Activated CD4-positive, alpha-beta T cell treated with anti-CD3 and anti-CD28 coated beads, Interleukin-2, amount 10 ng/mL, durations not matched to agents 7 days and 5 days (primary cell): ENCODE data around the gene CORO2B. TPM values are rescaled to one million over a fixed set of nuclear protein-coding genes. Genes with fewer than 3 reads are reported as not detected.

Experiments used
- CTCF ChIA-PET: fragments of 350-600 bp; sonication (Branson Sonifier 250); formaldehyde crosslinking; loops from one replicate; lab custom pipeline; 2021; ENCODE audit warnings: antibody characterized with exemption; lab: Charles Lee
- POLR2A ChIA-PET: fragments of 350-600 bp; sonication (Branson Sonifier 250); formaldehyde crosslinking; loops from one replicate; lab custom pipeline; 2021; ENCODE audit warnings: antibody characterized with exemption; lab: Charles Lee
- DNase-seq: peaks from one replicate; pipeline ENCODE4 v3.0.0-alpha.2; 2020
- H3K27ac Mint-ChIP-seq: one replicate; pipeline ENCODE4 v1.8.0; 2021; ENCODE audit warnings: mild to moderate bottlenecking, moderate library complexity, mixed read lengths
- H3K27me3 Mint-ChIP-seq: one replicate; pipeline ENCODE4 v1.8.0; 2021; ENCODE audit warnings: mixed read lengths
- H3K36me3 Mint-ChIP-seq: one replicate; pipeline ENCODE4 v1.8.0; 2021; ENCODE audit warnings: low read depth, mixed read lengths
- H3K4me1 Mint-ChIP-seq: one replicate; pipeline ENCODE4 v1.8.0; 2021; ENCODE audit warnings: mixed read lengths
- H3K4me3 Mint-ChIP-seq: one replicate; pipeline ENCODE4 v1.8.0; 2021; ENCODE audit warnings: mild to moderate bottlenecking, moderate library complexity, mixed read lengths
- H3K9me3 Mint-ChIP-seq: one replicate; pipeline ENCODE4 v1.8.0; 2021; ENCODE audit warnings: mixed read lengths
- total RNA-seq, 2 experiments: library from RNA; stranded (reverse); gene quantifications; one replicate each; pipeline ENCODE4 v1.2.3, GENCODE V29; 2021

The CORO2B gene
- total RNA-seq, 2 experiments from 2014 or later: not detected

GRCh38 chr15:68711406-68711805 lies 132.6 kb downstream of the CORO2B start:
- CTCF ChIA-PET: no interaction called here
- H3K27ac Mint-ChIP-seq: no peak overlapping the region
- DNase-seq: no peak
- peaks cover 2% of the 10 kb centered on the region for H3K27me3 Mint-ChIP-seq
- POLR2A ChIA-PET: no interaction called here
- H3K36me3 Mint-ChIP-seq: no peaks in the 10 kb centered on the region
- H3K4me3 Mint-ChIP-seq: no peak overlapping the region
- no peaks in the 10 kb centered on the region for H3K9me3 Mint-ChIP-seq
- H3K4me1 Mint-ChIP-seq: no peaks in the 10 kb centered on the region

DNA sequence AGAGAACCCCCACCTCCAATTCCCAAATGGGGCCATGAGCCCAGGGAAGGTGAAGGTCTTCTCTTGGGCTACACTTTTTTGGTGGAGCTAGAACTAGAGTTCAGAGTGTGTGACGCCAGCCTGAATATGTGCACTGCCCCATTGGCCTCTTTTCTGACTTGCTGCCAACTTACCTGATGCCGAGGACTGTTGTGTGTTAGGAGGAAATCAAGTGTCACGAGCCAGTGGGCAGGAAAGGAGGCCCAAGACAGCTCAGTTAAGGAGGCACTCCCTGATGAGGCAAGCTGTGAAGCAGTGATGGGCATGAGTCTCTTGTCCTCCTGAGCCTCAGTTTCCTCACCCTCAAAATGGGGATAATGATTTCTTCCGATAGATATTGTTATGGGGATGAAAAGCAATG lies 134.1 kb downstream of the CORO2B start:
- no peaks in the 10 kb centered on the region for H3K36me3 Mint-ChIP-seq
- H3K27me3 Mint-ChIP-seq: peaks cover 9% of the 10 kb centered on the region
- DNase-seq: no peak
- no peak overlapping the region for H3K27ac Mint-ChIP-seq
- H3K9me3 Mint-ChIP-seq: no peaks in the 10 kb centered on the region
- ChIA-PET CTCF (no interaction called here), POLR2A (no interaction called here)
- H3K4me1 Mint-ChIP-seq: no peaks in the 10 kb centered on the region
- no peak overlapping the region for H3K4me3 Mint-ChIP-seq

DNA sequence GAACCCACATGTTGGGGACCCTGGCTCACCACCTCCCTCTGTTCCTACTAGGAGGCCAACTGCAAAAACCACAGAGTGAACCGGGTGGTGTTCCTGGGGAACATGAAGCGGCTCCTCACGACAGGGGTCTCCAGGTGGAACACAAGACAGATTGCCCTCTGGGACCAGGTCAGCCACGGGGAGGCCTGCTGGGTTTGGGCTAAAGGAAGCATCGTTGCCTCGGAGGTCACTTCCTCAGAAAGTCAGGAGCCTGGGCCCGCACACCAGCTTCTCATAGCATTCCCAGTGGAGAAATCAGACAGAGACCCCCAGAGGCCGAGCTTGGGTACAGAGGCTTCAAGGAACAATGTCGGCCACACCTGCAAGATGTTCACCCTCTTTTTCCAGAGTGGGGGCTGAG lies 135.1 kb downstream of the CORO2B start:
- no peak for DNase-seq
- no peak overlapping the region for H3K27ac Mint-ChIP-seq
- ChIA-PET CTCF (no interaction called here), POLR2A (no interaction called here)
- H3K9me3 Mint-ChIP-seq: no peaks in the 10 kb centered on the region
- no peaks in the 10 kb centered on the region for H3K4me1 Mint-ChIP-seq
- no peak overlapping the region for H3K4me3 Mint-ChIP-seq
- no peaks in the 10 kb centered on the region for H3K36me3 Mint-ChIP-seq
- H3K27me3 Mint-ChIP-seq: peaks cover 9% of the 10 kb centered on the region

DNA sequence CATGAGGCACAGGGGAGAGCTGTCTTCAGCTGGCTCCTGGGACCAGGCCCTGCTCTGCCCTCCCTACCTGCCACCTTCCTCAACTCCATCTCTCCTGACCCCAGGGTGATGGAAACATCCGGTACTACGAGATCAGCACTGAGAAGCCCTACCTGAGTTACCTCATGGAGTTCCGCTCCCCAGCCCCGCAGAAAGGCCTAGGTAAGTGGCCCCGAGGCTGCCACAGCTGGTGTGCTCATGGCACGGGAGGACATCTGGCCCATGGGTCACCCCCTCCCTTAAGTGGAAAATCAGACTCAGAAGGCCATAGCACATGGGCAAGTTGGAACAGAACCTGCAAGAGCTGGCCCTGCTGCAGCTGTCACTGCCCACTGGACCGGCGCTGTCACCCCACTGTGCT lies 136.3 kb downstream of the CORO2B start:
- peaks cover 7% of the 10 kb centered on the region for H3K27me3 Mint-ChIP-seq
- no peak for DNase-seq
- no peaks in the 10 kb centered on the region for H3K36me3 Mint-ChIP-seq
- H3K4me3 Mint-ChIP-seq: no peak overlapping the region
- H3K9me3 Mint-ChIP-seq: no peaks in the 10 kb centered on the region
- no peak overlapping the region for H3K27ac Mint-ChIP-seq
- CTCF ChIA-PET: no interaction called here
- POLR2A ChIA-PET: no interaction called here
- no peaks in the 10 kb centered on the region for H3K4me1 Mint-ChIP-seq

DNA sequence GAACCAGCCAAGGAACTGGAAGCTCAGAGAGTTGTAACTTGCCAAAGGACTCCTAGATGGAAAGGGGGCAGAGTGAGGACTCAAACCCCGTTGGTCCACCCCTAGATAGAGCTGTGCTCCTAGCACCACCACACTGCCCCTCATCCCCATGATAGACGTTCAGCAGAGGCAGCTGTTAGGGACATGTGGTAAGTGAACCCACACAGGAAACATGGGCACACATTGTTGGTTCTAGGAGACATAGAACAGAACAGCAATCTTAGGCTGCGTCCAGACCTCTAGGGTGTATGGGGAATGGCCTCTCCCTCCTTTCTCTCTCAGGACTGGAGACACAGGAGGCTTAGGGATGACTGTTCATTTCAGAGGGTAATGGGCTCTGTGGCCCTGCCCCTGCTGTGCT lies 139.2 kb downstream of the CORO2B start:
- H3K9me3 Mint-ChIP-seq: no peaks in the 10 kb centered on the region
- DNase-seq: no peak
- peaks cover 7% of the 10 kb centered on the region for H3K27me3 Mint-ChIP-seq
- ChIA-PET CTCF (interaction anchor here (0.8 kb wide), 1 partner anchor 14 kb away, joined by 4 read pairs; no protein-coding TSS in a partner anchor), POLR2A (no interaction called here)
- H3K36me3 Mint-ChIP-seq: no peaks in the 10 kb centered on the region
- H3K4me3 Mint-ChIP-seq: no peak overlapping the region
- H3K27ac Mint-ChIP-seq: no peak overlapping the region
- no peaks in the 10 kb centered on the region for H3K4me1 Mint-ChIP-seq

DNA sequence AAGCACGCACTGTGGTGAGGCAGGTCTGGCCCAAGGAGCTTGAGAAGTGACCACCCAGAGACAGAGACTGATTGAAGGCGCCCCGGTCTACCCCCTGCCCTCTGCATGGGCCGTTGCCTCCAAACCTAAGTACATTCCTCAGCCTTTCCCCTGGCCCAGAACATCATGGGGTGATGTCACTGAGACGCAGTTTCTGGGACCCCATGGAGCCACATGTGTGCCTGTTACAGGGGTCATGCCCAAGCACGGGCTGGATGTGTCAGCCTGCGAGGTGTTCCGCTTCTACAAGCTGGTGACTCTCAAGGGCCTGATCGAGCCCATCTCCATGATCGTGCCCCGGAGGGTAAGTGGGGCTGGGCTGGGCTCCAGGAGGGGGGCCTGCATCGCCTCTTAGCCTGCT lies 139.7 kb downstream of the CORO2B start:
- no peak overlapping the region for H3K27ac Mint-ChIP-seq
- POLR2A ChIA-PET: no interaction called here
- CTCF ChIA-PET: no interaction called here
- H3K4me3 Mint-ChIP-seq: no peak overlapping the region
- H3K4me1 Mint-ChIP-seq: no peaks in the 10 kb centered on the region
- DNase-seq: no peak
- peaks cover 7% of the 10 kb centered on the region for H3K27me3 Mint-ChIP-seq
- no peaks in the 10 kb centered on the region for H3K36me3 Mint-ChIP-seq
- no peaks in the 10 kb centered on the region for H3K9me3 Mint-ChIP-seq

GRCh38 chr15:68719051-68719450 lies 140.3 kb downstream of the CORO2B start:
- no peak for DNase-seq
- no peaks in the 10 kb centered on the region for H3K36me3 Mint-ChIP-seq
- CTCF ChIA-PET: interaction anchor here (0.6 kb wide), 1 partner anchor 174 kb away, joined by 3 read pairs; no protein-coding TSS in a partner anchor
- no peak overlapping the region for H3K4me3 Mint-ChIP-seq
- no peaks in the 10 kb centered on the region for H3K9me3 Mint-ChIP-seq
- no peak overlapping the region for H3K27ac Mint-ChIP-seq
- H3K27me3 Mint-ChIP-seq: peaks cover 7% of the 10 kb centered on the region
- H3K4me1 Mint-ChIP-seq: no peaks in the 10 kb centered on the region
- POLR2A ChIA-PET: no interaction called here

GRCh38 chr15:68719672-68720071 lies 140.9 kb downstream of the CORO2B start:
- DNase-seq: no peak
- no peaks in the 10 kb centered on the region for H3K4me1 Mint-ChIP-seq
- CTCF ChIA-PET: interaction anchor here (0.6 to 1.2 kb wide), 2 partner anchors 16 to 173 kb away, joined by 3 to 4 read pairs; no protein-coding TSS in a partner anchor
- H3K36me3 Mint-ChIP-seq: no peaks in the 10 kb centered on the region
- POLR2A ChIA-PET: no interaction called here
- H3K4me3 Mint-ChIP-seq: no peak overlapping the region
- peaks cover 7% of the 10 kb centered on the region for H3K27me3 Mint-ChIP-seq
- H3K27ac Mint-ChIP-seq: no peak overlapping the region
- H3K9me3 Mint-ChIP-seq: no peaks in the 10 kb centered on the region

DNA sequence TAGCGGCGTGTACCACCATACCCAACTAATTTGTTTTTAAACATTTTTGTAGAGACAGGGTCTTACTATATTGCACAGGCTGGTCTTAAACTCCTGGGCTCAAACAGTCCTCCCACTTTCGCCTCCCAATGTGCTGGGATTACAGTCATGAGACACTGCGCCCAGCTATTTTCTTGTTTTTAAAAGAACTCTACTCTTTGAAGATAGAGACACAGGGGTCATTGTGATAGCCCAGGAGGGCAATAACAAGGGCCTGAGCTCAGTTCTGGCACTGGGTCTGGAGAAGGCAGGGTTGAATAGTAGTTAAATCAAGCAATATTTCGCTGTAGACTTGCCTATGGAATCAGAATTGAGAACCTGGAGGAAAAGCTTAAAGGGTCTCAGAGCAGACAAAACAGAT lies 143.1 kb downstream of the CORO2B start:
- POLR2A ChIA-PET: no interaction called here
- Mint-ChIP-seq H3K27ac (no peak overlapping the region), H3K27me3 (peaks cover 6% of the 10 kb centered on the region), H3K4me3 (no peak overlapping the region), H3K36me3 (no peaks in the 10 kb centered on the region), H3K4me1 (no peaks in the 10 kb centered on the region), H3K9me3 (no peaks in the 10 kb centered on the region)
- CTCF ChIA-PET: interaction anchor here (1.1 to 1.7 kb wide), 2 partner anchors 25 to 154 kb away, joined by 3 to 4 read pairs; no protein-coding TSS in a partner anchor
- no peak for DNase-seq

GRCh38 chr15:68725736-68726135 lies 146.9 kb downstream of the CORO2B start:
- ChIA-PET CTCF (no interaction called here), POLR2A (no interaction called here)
- H3K27ac Mint-ChIP-seq: no peak overlapping the region

GRCh38 chr15:68726246-68726645 lies 147.5 kb downstream of the CORO2B start:
- H3K36me3 Mint-ChIP-seq: no peaks in the 10 kb centered on the region
- no peak for DNase-seq
- H3K27me3 Mint-ChIP-seq: peaks cover 2% of the 10 kb centered on the region
- no peaks in the 10 kb centered on the region for H3K9me3 Mint-ChIP-seq
- POLR2A ChIA-PET: no interaction called here
- H3K4me1 Mint-ChIP-seq: no peaks in the 10 kb centered on the region
- no peak overlapping the region for H3K4me3 Mint-ChIP-seq
- H3K27ac Mint-ChIP-seq: no peak overlapping the region
- CTCF ChIA-PET: no interaction called here

More at GRCh38 chr15:68725736-68726135, 146.9 kb downstream of the CORO2B start:
- Mint-ChIP-seq H3K4me1 (no peaks in the 10 kb centered on the region), H3K27me3 (peaks cover 2% of the 10 kb centered on the region), H3K36me3 (no peaks in the 10 kb centered on the region), H3K4me3 (no peak overlapping the region), H3K9me3 (no peaks in the 10 kb centered on the region)
- DNase-seq: no peak

DNA sequence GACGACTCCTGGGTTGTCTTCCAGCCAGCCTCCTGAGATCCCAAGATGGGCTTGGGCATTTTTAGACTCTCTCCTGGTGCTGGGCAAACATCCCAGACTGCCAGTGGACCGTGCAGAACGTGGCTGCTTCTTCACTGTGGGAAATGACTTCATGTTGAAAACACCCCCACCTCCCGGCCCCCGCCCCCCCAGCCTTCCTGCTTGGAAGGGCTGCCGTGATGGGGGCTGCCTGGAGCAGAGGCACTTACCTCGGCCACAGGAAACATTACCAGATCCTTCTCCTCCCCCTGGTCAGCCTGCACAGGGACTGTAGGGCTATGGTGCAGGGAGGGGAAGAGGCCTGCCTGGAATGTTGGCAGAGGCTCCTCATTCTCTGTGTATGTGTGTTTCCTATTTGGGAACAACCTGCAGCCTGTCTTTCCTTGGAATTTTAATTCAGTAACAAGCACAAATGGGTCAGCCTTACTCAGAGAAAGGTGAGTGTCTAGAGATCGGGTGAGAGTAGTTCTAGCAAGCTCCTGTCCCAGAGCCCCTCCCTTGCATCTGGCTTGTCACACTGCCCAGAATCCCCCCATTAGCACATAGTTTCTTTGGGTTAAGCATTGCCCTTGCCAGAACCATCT lies 151.1 kb downstream of the CORO2B start:
- no peak overlapping the region for H3K27ac Mint-ChIP-seq
- no peaks in the 10 kb centered on the region for H3K36me3 Mint-ChIP-seq
- peaks cover 3% of the 10 kb centered on the region for H3K4me1 Mint-ChIP-seq
- CTCF ChIA-PET: no interaction called here
- H3K4me3 Mint-ChIP-seq: no peak overlapping the region
- peaks cover 5% of the 10 kb centered on the region for H3K27me3 Mint-ChIP-seq
- no peaks in the 10 kb centered on the region for H3K9me3 Mint-ChIP-seq
- POLR2A ChIA-PET: no interaction called here
- no peak for DNase-seq

DNA sequence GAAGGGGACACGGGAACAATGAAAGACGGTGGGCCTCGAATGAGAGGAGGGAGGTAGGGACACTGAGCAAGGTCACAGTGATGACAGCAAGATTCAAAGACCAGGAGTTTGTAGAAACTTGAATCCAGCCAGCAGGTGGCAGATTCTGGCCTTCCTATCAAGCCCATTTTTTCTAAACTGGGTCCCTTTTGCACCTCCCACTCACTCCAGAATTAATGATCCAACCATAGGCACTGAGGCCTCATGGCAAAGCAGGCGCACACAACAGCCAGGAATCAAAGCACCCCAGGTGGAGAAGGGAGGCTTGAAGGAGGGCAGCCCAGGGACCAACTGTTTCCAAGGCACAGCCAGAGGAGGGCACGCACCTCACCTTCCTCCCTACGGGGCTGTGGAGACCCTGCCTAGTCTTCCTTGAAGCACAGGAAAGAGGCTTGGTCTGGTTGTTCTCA lies 151.7 kb downstream of the CORO2B start:
- no peak overlapping the region for H3K4me3 Mint-ChIP-seq
- no peak overlapping the region for H3K27ac Mint-ChIP-seq
- CTCF ChIA-PET: interaction anchor here (1.0 kb wide), 1 partner anchor 144 kb away, joined by 4 read pairs; no protein-coding TSS in a partner anchor
- POLR2A ChIA-PET: no interaction called here
- peaks cover 3% of the 10 kb centered on the region for H3K4me1 Mint-ChIP-seq
- H3K9me3 Mint-ChIP-seq: no peaks in the 10 kb centered on the region
- peaks cover 3% of the 10 kb centered on the region for H3K27me3 Mint-ChIP-seq
- H3K36me3 Mint-ChIP-seq: no peaks in the 10 kb centered on the region
- peak; percentile 31 for DNase-seq
